ENCODE data around the gene SYTL4.

DNA sequence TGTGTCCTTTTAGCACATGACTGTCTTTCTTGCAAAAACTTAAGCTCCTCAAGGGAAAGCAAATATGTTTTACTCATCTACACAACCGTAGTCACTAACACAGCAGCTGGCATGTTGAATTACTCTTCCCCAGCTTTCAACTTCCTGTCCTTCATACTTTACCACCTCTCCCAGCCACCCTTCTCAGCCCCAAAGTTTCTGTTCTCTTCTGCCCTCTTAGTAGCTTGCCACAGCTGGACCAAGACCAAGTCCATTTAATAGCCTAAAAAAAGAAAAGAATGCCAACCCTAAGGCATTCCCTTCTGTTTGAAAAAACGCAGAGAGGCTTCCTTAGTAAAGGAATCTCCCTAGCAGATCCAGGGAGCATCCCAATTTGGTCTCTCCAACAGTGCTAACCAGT lies 51.2 kb downstream of the SYTL4 start:
- TF ChIP-seq, protein P1, sequence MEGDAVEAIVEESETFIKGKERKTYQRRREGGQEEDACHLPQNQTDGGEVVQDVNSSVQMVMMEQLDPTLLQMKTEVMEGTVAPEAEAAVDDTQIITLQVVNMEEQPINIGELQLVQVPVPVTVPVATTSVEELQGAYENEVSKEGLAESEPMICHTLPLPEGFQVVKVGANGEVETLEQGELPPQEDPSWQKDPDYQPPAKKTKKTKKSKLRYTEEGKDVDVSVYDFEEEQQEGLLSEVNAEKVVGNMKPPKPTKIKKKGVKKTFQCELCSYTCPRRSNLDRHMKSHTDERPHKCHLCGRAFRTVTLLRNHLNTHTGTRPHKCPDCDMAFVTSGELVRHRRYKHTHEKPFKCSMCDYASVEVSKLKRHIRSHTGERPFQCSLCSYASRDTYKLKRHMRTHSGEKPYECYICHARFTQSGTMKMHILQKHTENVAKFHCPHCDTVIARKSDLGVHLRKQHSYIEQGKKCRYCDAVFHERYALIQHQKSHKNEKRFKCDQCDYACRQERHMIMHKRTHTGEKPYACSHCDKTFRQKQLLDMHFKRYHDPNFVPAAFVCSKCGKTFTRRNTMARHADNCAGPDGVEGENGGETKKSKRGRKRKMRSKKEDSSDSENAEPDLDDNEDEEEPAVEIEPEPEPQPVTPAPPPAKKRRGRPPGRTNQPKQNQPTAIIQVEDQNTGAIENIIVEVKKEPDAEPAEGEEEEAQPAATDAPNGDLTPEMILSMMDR (IDR thresholded peaks at IDR 0.05): no peak
- no peak for TF ChIP-seq POLR2A (IDR thresholded peaks at IDR 0.05)
